ENCODE measurements around the gene MYO15B.

- no peak for TF ChIP-seq CTCF (IDR thresholded peaks at IDR 0.05 in 4 of 5, conservative IDR thresholded peaks at IDR 0.05 in 1 of 5)
- TF ChIP-seq POLR2A (IDR thresholded peaks at IDR 0.05), result no peak
These were observed 15.0 kb downstream of the MYO15B start for GRCh38 chr17:75602644-75603043.
